Psoas muscle (tissue), 8 donors: Measurements from ENCODE around the gene AXIN2. TPM values are rescaled to one million over a fixed set of nuclear protein-coding genes. Genes with fewer than 3 reads are reported as not detected.
A peak's percentile ranks its signal among the peaks of the same experiment; 100 is the strongest.

ENCODE experiments used
- ATAC-seq, 4 donors: fragments of 200-7000 bp; cut with Tn5 transposase; one replicate each; pipeline ENCODE4 v1.9.1; 2020; ENCODE audit warnings: moderate library complexity in 3 of 4, mild to moderate bottlenecking in 2 of 4
- DNase-seq, 2 donors: peaks; one replicate each; pipeline ENCODE4 v3.0.0-alpha.2; 2020
- H3K27ac ChIP-seq: fragments of 200-600 bp; one replicate; pipeline ENCODE4 v1.8.0; 2022
- H3K27me3 ChIP-seq, 3 donors: fragments of 200-600 bp in 1 of 3; one replicate each; pipeline versions ENCODE4 v1.6.1 to v1.8.0; 2013 to 2022; ENCODE audit warnings: low read length in 2 of 3, mild to moderate bottlenecking in 2 of 3, moderate library complexity in 1 of 3; ENCODE audit not compliant: insufficient read depth in 3 of 3
- H3K36me3 ChIP-seq, 2 donors: fragments of 200-600 bp in 1 of 2; one replicate each; pipeline versions ENCODE4 v1.6.1 to v1.8.0; 2013 to 2022; ENCODE audit warnings: low read depth in 1 of 2, mild to moderate bottlenecking in 1 of 2, moderate library complexity in 1 of 2; ENCODE audit not compliant: insufficient read depth in 1 of 2
- H3K4me1 ChIP-seq: fragments of 200-600 bp; one replicate; pipeline ENCODE4 v1.8.0; 2022
- H3K4me3 ChIP-seq: fragments of 200-600 bp; one replicate; pipeline ENCODE4 v1.8.0; 2022; ENCODE audit warnings: mild to moderate bottlenecking
- H3K9me3 ChIP-seq: fragments of 200-600 bp; one replicate; pipeline ENCODE4 v1.8.0; 2022
- WGBS, 3 donors: extraction: QIAGEN DNeasy Blood & Tissue Kit; methylation state at CpG; one replicate each; pipeline versions ENCODE4 v1.1.6 to v1.1.7; 2013; 5-methylcytosine and 5-hydroxymethylcytosine counted together
- intact Hi-C, 2 donors: fragments of 100-400 bp; cut with DNase I; formaldehyde crosslinking; loops; one replicate each; pipeline versions ENCODE4 v1.11.0 to v1.14.2; 2022
- polyA plus RNA-seq, 3 donors: library from polyadenylated mRNA; stranded (reverse); fragments of 200-250 nt; gene quantifications; one replicate each; pipeline ENCODE4 v1.2.3, GENCODE V29; 2013
- total RNA-seq, 4 donors: library from RNA; stranded (reverse); fragmentation: NEBNext Ultra II Directional in 2 of 4; extraction: Animal tissue kit (Norgen Biotek cat#: 25700) in 2 of 4; gene quantifications; one replicate each; pipeline versions ENCODE4 v1.2.1 to v1.2.4, GENCODE V29; 2021 to 2023
- TF ChIP-seq, protein P1 (sequence below): fragments of 200-600 bp; IDR thresholded peaks from one replicate; pipeline ENCODE4 v1.8.0; 2022; ENCODE audit warnings: antibody characterized with exemption
- donor health status: healthy with polysubstance abuse.
- donor health status: DM: no; HTN: no; CAD: no; lungs with moderate emphysema.
- donor health status: Bipolar disorder and iron deficiency.
- donor health status: healthy.
- donor health status: DM: yes; HTN: yes; CAD: no.
- donor health status: DM: no; HTN: no; CAD: no.
- donor health status: DM: no; HTN: no; CAD: no.
- donor health status: DM: yes; HTN: yes; CAD: no.

Gene AXIN2
- total and polyA plus RNA-seq, 7 donors = 0.72 to 19.1 (median 8.0) TPM

DNA sequence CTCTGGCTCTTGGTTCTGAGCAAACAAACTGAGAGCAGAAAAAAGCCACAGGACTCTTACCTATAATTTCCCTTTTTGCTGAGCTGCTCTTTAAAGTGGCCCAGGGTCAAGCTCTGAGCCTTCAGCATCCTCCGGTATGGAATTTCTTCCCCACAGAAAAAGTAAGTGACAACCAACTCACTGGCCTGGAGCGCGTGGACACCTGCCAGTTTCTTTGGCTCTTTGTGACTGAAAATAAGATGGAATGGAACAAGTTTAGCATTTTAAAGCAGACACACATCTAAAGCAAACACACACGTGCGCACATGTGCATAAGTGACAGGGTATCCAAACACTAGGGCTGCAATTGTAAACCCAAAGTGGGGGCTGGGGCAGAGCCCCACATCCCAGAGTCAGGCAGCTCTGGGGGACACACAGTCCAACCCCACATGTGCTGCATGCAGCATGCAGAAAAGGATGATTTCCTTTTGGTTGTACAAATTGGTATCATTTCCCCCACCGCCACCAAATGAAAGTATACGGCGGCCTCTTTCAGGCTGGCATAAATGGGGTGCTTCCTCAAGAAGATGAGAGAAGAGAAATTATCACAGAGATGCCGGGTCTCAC, 27.5 kb downstream of the AXIN2 start:
- Histone ChIP-seq H3K4me1 (peaks cover 11% of the 10 kb centered on the region), H3K9me3 (no peaks in the 10 kb centered on the region), H3K27me3 (no peaks in the 10 kb centered on the region), H3K4me3 (no peak overlapping the region), H3K27ac (no peak overlapping the region), H3K36me3 (peaks cover 0 to 92% of the 10 kb centered on the region in 2 donors)
- DNase-seq (no peak), ATAC-seq (no peak)
- 92 to 95% (median 93%) methylated on average over 9 of the region's 9 CpGs for WGBS, 3 donors
- TF ChIP-seq, protein P1, sequence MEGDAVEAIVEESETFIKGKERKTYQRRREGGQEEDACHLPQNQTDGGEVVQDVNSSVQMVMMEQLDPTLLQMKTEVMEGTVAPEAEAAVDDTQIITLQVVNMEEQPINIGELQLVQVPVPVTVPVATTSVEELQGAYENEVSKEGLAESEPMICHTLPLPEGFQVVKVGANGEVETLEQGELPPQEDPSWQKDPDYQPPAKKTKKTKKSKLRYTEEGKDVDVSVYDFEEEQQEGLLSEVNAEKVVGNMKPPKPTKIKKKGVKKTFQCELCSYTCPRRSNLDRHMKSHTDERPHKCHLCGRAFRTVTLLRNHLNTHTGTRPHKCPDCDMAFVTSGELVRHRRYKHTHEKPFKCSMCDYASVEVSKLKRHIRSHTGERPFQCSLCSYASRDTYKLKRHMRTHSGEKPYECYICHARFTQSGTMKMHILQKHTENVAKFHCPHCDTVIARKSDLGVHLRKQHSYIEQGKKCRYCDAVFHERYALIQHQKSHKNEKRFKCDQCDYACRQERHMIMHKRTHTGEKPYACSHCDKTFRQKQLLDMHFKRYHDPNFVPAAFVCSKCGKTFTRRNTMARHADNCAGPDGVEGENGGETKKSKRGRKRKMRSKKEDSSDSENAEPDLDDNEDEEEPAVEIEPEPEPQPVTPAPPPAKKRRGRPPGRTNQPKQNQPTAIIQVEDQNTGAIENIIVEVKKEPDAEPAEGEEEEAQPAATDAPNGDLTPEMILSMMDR = no peak
- intact Hi-C loops = no loop called here

DNA sequence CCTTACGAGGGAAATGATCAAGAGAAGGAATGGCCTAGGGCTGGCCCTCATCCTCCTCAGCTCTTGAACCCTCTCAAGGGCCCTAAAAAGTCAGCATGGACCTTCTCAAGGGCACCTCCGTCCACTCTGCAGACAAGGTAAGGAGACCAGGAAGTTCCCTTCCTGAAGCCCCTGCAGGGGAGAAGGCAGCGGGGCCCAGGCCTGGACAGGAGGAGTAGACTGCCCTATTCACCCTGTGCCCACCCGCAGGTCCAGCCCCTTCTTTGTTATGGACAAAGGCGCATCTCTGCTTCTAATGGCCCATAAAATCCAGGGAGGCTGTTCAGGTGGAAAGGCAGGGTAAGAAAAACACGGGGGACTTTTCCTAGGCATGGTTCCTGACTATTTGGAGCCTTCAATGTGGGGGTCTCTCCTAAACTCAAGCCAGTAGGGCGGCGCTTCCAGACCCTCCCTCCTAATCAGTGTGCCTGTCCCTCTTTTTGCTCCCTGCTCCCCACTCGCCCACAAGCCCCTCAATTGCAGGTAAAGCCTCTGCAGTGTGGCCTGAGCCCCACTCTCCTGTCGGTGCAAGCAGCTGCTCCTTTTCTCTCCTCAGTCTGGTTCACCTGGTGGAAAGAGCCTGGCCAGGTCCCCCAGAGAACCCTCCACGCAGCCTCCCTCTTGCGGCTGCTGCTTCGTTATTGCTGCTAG, 28.2 kb downstream of the AXIN2 start:
- TF ChIP-seq, protein P1 = no peak
- ATAC-seq (no peak), DNase-seq (no peak)
- peaks cover 0 to 95% of the 10 kb centered on the region in 2 donors for H3K36me3 ChIP-seq
- no peaks in the 10 kb centered on the region for H3K9me3 ChIP-seq
- intact Hi-C loops = no loop called here
- H3K4me3 ChIP-seq = no peak overlapping the region
- no peak overlapping the region for H3K27ac ChIP-seq
- peaks cover 11% of the 10 kb centered on the region for H3K4me1 ChIP-seq
- H3K27me3 ChIP-seq = no peaks in the 10 kb centered on the region
- 91 to 92% (median 91%) methylated on average over 13 of the region's 13 CpGs for WGBS, 3 donors

DNA sequence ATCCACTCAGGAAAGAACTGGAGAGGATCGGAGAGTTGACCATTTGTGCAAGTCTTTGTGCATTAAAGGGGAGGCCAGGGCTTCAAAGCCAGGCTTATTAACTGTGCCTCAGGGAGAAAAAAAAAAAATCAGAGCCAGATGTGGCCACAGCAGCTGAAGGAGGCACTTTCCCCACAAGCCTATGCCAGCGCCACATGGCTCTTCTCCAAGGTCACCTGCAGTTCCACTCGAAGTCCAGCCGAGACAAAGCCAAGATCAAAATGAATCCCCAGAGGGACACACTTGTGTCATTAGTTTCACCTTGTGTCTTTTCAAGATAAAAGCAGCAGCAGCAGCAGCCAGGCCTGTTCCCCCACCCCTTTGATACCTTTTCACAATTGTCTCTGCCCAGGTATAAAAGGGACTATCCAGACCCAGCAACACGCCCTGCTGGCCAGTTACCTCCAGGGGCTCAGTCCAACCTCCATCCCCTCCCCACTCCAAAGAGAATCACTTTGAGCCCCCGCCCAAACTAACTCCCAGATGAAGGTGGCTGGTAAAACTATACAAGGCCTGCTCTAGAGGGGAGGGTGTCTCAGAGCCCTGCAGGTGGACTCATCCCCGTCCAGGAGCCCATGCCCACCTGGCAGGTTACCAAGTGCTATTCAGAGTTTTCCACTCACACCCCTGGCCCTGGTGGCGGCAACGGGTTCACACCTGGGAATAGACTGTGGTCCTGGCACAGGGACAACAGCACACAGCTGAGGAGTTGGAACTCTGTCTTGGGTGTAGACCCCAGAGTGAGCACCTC, 29.2 kb downstream of the AXIN2 start:
- Histone ChIP-seq H3K4me3 (no peak overlapping the region), H3K27me3 (no peaks in the 10 kb centered on the region), H3K27ac (no peak overlapping the region), H3K36me3 (peaks cover 0 to 93% of the 10 kb centered on the region in 2 donors), H3K4me1 (peaks cover 11% of the 10 kb centered on the region), H3K9me3 (no peaks in the 10 kb centered on the region)
- DNase-seq (no peak), ATAC-seq (peak in 2 of 4 donors; percentile 28 to 34)
- intact Hi-C loops = no loop called here
- WGBS, 3 donors = 55 to 59% (median 56%) methylated on average over 9 of the region's 9 CpGs
- TF ChIP-seq, protein P1 = no peak

DNA sequence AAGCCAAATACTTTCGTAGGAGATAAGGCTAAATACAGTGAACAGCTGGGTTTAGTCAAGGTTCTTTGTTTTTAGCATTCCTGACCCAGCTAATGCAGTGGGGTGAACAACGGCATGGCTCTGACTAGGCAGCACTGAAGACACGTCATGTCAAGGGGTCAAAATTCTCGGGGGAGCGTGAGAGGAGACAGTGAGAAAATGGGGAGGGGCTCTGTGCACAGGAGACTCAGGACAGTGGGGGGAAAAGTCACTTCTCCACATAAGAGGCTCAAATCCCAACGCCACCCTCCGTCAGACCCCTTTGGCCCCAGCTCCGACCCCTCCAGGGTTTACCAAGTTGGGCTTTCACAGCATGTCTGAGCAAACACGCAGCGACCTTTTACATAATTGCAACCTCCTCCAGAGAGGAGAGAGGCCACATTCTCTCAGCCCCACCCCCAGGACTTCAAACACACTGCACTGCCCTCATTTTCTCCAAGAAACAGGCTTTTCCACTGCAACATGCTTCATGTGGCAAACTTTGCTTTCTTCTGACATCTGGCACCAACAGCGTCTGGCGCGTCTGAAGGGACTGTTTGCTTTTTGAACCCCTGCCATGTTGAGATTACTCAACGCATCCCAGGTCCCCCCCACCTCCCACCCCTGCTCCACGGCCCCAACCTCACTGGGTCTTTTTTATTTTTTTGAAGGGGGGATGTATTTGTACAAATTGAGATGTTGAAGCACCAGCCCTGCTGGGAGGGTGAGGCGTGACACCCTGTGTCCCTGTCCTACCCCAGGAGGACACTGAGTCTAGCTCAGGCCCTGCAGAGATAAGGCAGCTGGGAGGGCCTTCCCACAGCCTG, 30.0 kb downstream of the AXIN2 start:
- intact Hi-C loops = no loop called here
- WGBS, 3 donors = 47 to 61% (median 56%) methylated on average over 16 of the region's 16 CpGs
- ATAC-seq (peak in 3 of 4 donors; percentile 49 to 59 (median 49)), DNase-seq (peak; percentile 61 to 70)
- Histone ChIP-seq H3K4me1 (peaks cover 11% of the 10 kb centered on the region), H3K27me3 (no peaks in the 10 kb centered on the region), H3K4me3 (no peak overlapping the region), H3K9me3 (no peaks in the 10 kb centered on the region), H3K27ac (peak overlapping the region; percentile 12), H3K36me3 (peaks cover 0 to 85% of the 10 kb centered on the region in 2 donors)
- TF ChIP-seq, protein P1 = no peak
